ENCODE results near the gene EPS15. TPM values are rescaled to one million over a fixed set of nuclear protein-coding genes. Genes with fewer than 3 reads are reported as not detected.
A peak's percentile ranks its signal among the peaks of the same experiment; 100 is the strongest.

The EPS15 gene
- total and polyA plus RNA-seq, 9 of the 15 experiments (the other 6 are each of a cell fraction or from before 2014, with no cell fraction given) = 23.1 to 69.0 (median 41.7) TPM

DNA sequence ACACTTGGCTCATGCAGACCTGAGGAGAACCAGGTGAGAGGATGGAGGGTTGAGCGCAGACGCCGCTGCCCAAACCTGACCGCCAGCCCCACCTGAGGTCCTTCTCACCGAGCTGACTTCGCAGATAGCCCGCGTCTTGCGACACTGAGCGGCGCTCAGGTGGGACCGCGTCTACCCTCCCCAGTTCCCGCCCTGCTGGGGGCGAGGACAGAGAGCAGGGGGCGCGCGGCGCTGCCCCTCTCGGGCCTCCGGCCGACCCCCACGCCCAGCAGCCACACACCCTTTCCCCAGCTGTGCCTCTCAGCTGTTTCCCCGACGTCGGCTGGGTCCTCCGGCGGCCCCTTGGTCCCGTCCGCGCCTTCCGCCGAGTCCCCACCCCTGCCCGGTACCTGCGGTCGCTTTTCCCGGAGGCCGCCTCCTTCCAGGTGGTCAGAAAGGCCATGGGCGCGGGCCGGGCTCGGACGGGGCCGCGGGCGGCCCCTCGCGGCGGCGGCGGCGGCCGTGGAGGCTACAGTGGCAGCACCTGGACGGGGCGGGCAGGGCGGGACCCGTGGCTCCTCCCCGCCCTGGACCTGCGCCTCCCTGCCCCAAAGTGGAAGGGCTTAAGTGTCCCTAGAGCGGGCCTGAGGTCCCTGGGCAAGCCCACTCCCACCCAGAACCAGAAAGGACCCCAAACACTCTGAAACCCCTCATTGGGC, 174.3 kb downstream of the EPS15 start (continued):
- no peak for TF ChIP-seq SOX6 (IDR thresholded peaks at IDR 0.05)
- no peak for TF ChIP-seq MYBL2 (IDR thresholded peaks at IDR 0.05; ENCODE audit: low read depth)
- TF ChIP-seq MYBL2 (CRISPR knock-in tag; IDR thresholded peaks at IDR 0.05; ENCODE audit: borderline replicate concordance) = no peak
- TF ChIP-seq, protein P1, sequence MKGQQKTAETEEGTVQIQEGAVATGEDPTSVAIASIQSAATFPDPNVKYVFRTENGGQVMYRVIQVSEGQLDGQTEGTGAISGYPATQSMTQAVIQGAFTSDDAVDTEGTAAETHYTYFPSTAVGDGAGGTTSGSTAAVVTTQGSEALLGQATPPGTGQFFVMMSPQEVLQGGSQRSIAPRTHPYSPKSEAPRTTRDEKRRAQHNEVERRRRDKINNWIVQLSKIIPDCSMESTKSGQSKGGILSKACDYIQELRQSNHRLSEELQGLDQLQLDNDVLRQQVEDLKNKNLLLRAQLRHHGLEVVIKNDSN (CRISPR knock-in tag; IDR thresholded peaks at IDR 0.05) = no peak
- TF ChIP-seq, protein P2, sequence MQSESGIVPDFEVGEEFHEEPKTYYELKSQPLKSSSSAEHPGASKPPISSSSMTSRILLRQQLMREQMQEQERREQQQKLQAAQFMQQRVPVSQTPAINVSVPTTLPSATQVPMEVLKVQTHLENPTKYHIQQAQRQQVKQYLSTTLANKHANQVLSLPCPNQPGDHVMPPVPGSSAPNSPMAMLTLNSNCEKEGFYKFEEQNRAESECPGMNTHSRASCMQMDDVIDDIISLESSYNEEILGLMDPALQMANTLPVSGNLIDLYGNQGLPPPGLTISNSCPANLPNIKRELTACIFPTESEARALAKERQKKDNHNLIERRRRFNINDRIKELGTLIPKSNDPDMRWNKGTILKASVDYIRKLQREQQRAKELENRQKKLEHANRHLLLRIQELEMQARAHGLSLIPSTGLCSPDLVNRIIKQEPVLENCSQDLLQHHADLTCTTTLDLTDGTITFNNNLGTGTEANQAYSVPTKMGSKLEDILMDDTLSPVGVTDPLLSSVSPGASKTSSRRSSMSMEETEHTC (IDR thresholded peaks at IDR 0.05) = no peak
- TF ChIP-seq BDP1 (IDR thresholded peaks at IDR 0.05; ENCODE audit: insufficient read depth, insufficient read length) = no peak
- peak; percentile 42; the same call in 1 of the 2 replicates for TF ChIP-seq CXXC5 (CRISPR knock-in tag; IDR thresholded peaks at IDR 0.05)
- TF ChIP-seq KLF1 (tag; IDR thresholded peaks at IDR 0.05) = no peak
- no peak for TF ChIP-seq MTA2 (IDR thresholded peaks at IDR 0.05; ENCODE audit: low read depth)
- no peak for TF ChIP-seq CREM (IDR thresholded peaks at IDR 0.05; ENCODE audit: low read depth)
- TF ChIP-seq ZNF140 (CRISPR knock-in tag; IDR thresholded peaks at IDR 0.05) = no peak
- no peak for TF ChIP-seq RNF2 (IDR thresholded peaks at IDR 0.05)
- TF ChIP-seq, protein P3, sequence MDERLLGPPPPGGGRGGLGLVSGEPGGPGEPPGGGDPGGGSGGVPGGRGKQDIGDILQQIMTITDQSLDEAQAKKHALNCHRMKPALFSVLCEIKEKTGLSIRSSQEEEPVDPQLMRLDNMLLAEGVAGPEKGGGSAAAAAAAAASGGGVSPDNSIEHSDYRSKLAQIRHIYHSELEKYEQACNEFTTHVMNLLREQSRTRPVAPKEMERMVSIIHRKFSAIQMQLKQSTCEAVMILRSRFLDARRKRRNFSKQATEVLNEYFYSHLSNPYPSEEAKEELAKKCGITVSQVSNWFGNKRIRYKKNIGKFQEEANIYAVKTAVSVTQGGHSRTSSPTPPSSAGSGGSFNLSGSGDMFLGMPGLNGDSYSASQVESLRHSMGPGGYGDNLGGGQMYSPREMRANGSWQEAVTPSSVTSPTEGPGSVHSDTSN (CRISPR knock-in tag; IDR thresholded peaks at IDR 0.05; ENCODE audit: low read depth) = no peak
- TF ChIP-seq, protein P3 (tag; conservative IDR thresholded peaks at IDR 0.05; ENCODE audit: low read depth) = no peak
- TF ChIP-seq ZNF431 (CRISPR knock-in tag; IDR thresholded peaks at IDR 0.05) = no peak
- no peak for TF ChIP-seq BMI1 (IDR thresholded peaks at IDR 0.05; ENCODE audit: low read length)
- peak; percentile 32; the same call in 1 of the 2 replicates for TF ChIP-seq ZBTB7A (IDR thresholded peaks at IDR 0.05; ENCODE audit: borderline replicate concordance, control insufficient read depth, low read depth, low read length)
- no peak for TF ChIP-seq RFX5 (IDR thresholded peaks at IDR 0.05; ENCODE audit: low read depth, low read length)
- TF ChIP-seq TCF7 (IDR thresholded peaks at IDR 0.05; ENCODE audit: borderline replicate concordance) = no peak
- TF ChIP-seq, protein P4, sequence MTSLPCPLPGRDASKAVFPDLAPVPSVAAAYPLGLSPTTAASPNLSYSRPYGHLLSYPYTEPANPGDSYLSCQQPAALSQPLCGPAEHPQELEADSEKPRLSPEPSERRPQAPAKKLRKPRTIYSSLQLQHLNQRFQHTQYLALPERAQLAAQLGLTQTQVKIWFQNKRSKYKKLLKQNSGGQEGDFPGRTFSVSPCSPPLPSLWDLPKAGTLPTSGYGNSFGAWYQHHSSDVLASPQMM (CRISPR knock-in tag; IDR thresholded peaks at IDR 0.05) = no peak
- 0 out of 2 replicates have a peak, but pooled peaks have one; percentile 3 for TF ChIP-seq SMC3 (conservative IDR thresholded peaks at IDR 0.05; ENCODE audit: insufficient read depth, low read depth, low read length)
- TF ChIP-seq, protein P5, sequence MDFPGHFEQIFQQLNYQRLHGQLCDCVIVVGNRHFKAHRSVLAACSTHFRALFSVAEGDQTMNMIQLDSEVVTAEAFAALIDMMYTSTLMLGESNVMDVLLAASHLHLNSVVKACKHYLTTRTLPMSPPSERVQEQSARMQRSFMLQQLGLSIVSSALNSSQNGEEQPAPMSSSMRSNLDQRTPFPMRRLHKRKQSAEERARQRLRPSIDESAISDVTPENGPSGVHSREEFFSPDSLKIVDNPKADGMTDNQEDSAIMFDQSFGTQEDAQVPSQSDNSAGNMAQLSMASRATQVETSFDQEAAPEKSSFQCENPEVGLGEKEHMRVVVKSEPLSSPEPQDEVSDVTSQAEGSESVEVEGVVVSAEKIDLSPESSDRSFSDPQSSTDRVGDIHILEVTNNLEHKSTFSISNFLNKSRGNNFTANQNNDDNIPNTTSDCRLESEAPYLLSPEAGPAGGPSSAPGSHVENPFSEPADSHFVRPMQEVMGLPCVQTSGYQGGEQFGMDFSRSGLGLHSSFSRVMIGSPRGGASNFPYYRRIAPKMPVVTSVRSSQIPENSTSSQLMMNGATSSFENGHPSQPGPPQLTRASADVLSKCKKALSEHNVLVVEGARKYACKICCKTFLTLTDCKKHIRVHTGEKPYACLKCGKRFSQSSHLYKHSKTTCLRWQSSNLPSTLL (IDR thresholded peaks at IDR 0.05) = no peak

Data from K562 (cell line).